SK-N-SH (cell line): ENCODE data around the gene RIN3. TPM values are rescaled to one million over a fixed set of nuclear protein-coding genes. Genes with fewer than 3 reads are reported as not detected.

Source experiments
- CTCF ChIA-PET: fragments of 300-600, 350-600 bp; formaldehyde crosslinking; extraction: SDS; loops from one replicate; lab custom pipeline; 2021; lab: Yijun Ruan, JAX
- POLR2A ChIA-PET: fragments of 350-600 bp; sonication (Branson Sonifier 250); formaldehyde crosslinking; extraction: SDS; loops from one replicate; lab custom pipeline; 2020; ENCODE audit warnings: antibody characterized with exemption, inconsistent platforms; lab: Yijun Ruan, JAX
- DNase-seq: peaks from one replicate; pipeline ENCODE4 v3.0.0; 2012
- H2AFZ ChIP-seq: fragments of 200-600 bp; sonication (generic); 2 replicates; pipeline ENCODE4 v1.8.1; 2016; ENCODE audit warnings: antibody characterized with exemption, mild to moderate bottlenecking, low read depth
- H3F3A ChIP-seq: fragments of 200-600 bp; sonication (generic); replicated peaks from 2 replicates; pipeline ENCODE3; 2016; ENCODE audit warnings: antibody characterized with exemption, mild to moderate bottlenecking; ENCODE audit not compliant: insufficient read depth
- H3K27ac ChIP-seq, 2 experiments: fragments of 200-500 bp in 1 of 2; fragments of 200-600 bp in 1 of 2; sonication (Bioruptor generic) in 1 of 2; sonication (generic), shearing (Covaris generic) in 1 of 2; 2 replicates each; pipeline versions ENCODE4 v1.5.1 to v1.6.1; 2014 to 2016; ENCODE audit warnings: low read depth in 2 of 2, inconsistent platforms in 1 of 2, low read length in 1 of 2, mild to moderate bottlenecking in 1 of 2, mixed read lengths in 1 of 2
- H3K27me3 ChIP-seq: fragments of 200-600 bp; sonication (generic), shearing (Covaris generic); 2 replicates; pipeline ENCODE4 v1.6.1; 2016; ENCODE audit warnings: mixed run types; ENCODE audit not compliant: insufficient read depth
- H3K36me3 ChIP-seq, 2 experiments: fragments of 200-500 bp in 1 of 2; fragments of 200-600 bp in 1 of 2; sonication (Bioruptor generic) in 1 of 2; sonication (generic) in 1 of 2; replicated peaks in 1 of 2; 2 replicates each; pipeline versions ENCODE3 to v1.5.1; 2014 to 2016; ENCODE audit warnings: low read length in 1 of 2, mild to moderate bottlenecking in 1 of 2; ENCODE audit not compliant: insufficient read depth in 2 of 2, control insufficient read depth in 1 of 2
- H3K4me1 ChIP-seq, 2 experiments: fragments of 200-500 bp in 1 of 2; fragments of 200-600 bp in 1 of 2; sonication (Bioruptor generic) in 1 of 2; sonication (generic), shearing (Covaris generic) in 1 of 2; 2 replicates each; pipeline versions ENCODE4 v1.5.1 to v1.6.1; 2014 to 2016; ENCODE audit warnings: low read depth in 1 of 2, low read length in 1 of 2, mixed run types in 1 of 2; ENCODE audit not compliant: insufficient read depth in 2 of 2, control insufficient read depth in 1 of 2
- H3K4me2 ChIP-seq: fragments of 200-600 bp; sonication (generic), shearing (Covaris generic); 2 replicates; pipeline ENCODE4 v1.6.1; 2017; ENCODE audit warnings: mixed run types
- H3K4me3 ChIP-seq, 2 experiments: fragments of 200-500 bp in 1 of 2; fragments of 200-600 bp in 1 of 2; sonication (Bioruptor generic) in 1 of 2; sonication (generic), shearing (Covaris generic) in 1 of 2; 2 replicates each; pipeline versions ENCODE4 v1.5.1 to v1.8.1; 2014 to 2016; ENCODE audit warnings: low read depth in 2 of 2, inconsistent platforms in 1 of 2, low read length in 1 of 2, mild to moderate bottlenecking in 1 of 2, mixed read lengths in 1 of 2, moderate library complexity in 1 of 2
- H3K79me2 ChIP-seq: fragments of 200-600 bp; sonication (generic); 2 replicates; pipeline ENCODE4 v1.8.1; 2017; ENCODE audit warnings: mild to moderate bottlenecking; ENCODE audit not compliant: insufficient read depth
- H3K9ac ChIP-seq: fragments of 200-600 bp; sonication (generic); 2 replicates; pipeline ENCODE4 v1.6.1; 2017; ENCODE audit warnings: mixed run types
- H3K9me2 ChIP-seq: fragments of 200-600 bp; sonication (generic); 2 replicates; pipeline ENCODE4 v1.6.1; 2017; ENCODE audit warnings: mixed run types
- H3K9me3 ChIP-seq: fragments of 200-600 bp; sonication (generic); 2 replicates; pipeline ENCODE4 v1.6.1; 2017; ENCODE audit warnings: mixed run types, mild to moderate bottlenecking, moderate library complexity
- H4K20me1 ChIP-seq: fragments of 200-600 bp; sonication (generic); 2 replicates; pipeline ENCODE4 v1.6.1; 2017; ENCODE audit warnings: mild to moderate bottlenecking, mixed run types; ENCODE audit not compliant: insufficient read depth
- CTCF ChIP-seq: fragments of 200-600 bp; sonication (generic); IDR thresholded peaks from 2 replicates; pipeline ENCODE4 v1.6.1; 2017; ENCODE audit warnings: antibody characterized with exemption, mild to moderate bottlenecking, moderate library complexity
- EZH2phosphoT487 ChIP-seq: fragments of 200-600 bp; sonication (generic); IDR thresholded peaks from 2 replicates; pipeline ENCODE4 v1.6.1; 2017; ENCODE audit warnings: low read depth, mixed run types, mild to moderate bottlenecking, antibody characterized with exemption, moderate library complexity, borderline replicate concordance
- FOXJ3 ChIP-seq: sonication (generic); formaldehyde crosslinking; IDR thresholded peaks from 2 replicates; pipeline ENCODE4 v1.5.1; 2020; ENCODE audit warnings: mild to moderate bottlenecking, missing genetic modification reagents
- GABPA ChIP-seq: IDR thresholded peaks from 2 replicates; pipeline ENCODE4 v1.4.0; 2012; ENCODE audit warnings: low read depth, mild to moderate bottlenecking
- GATA2 ChIP-seq: sonication (generic); formaldehyde crosslinking; IDR thresholded peaks from 2 replicates; pipeline ENCODE4 v1.5.0; 2020; ENCODE audit warnings: mild to moderate bottlenecking, missing genetic modification reagents
- IRF3 ChIP-seq: fragments of 150-350 bp; IDR thresholded peaks from 2 replicates; pipeline ENCODE4 v1.6.1; 2016; ENCODE audit warnings: mild to moderate bottlenecking, low read depth, low read length
- JUND ChIP-seq: IDR thresholded peaks from 2 replicates; pipeline ENCODE4 v1.4.0; 2012
- MEF2A ChIP-seq: IDR thresholded peaks from 2 replicates; pipeline ENCODE4 v1.4.0; 2012; ENCODE audit warnings: low read depth, borderline replicate concordance
- NRF1 ChIP-seq: IDR thresholded peaks from 2 replicates; pipeline ENCODE4 v1.6.1; 2012; ENCODE audit warnings: low read depth, mild to moderate bottlenecking, low read length
- PBX3 ChIP-seq: IDR thresholded peaks from 2 replicates; pipeline ENCODE4; 2012
- POLR2AphosphoS5 ChIP-seq: IDR thresholded peaks from 2 replicates; pipeline ENCODE4 v1.6.1; 2012; ENCODE audit warnings: low read depth, low read length
- REST ChIP-seq: IDR thresholded peaks from 2 replicates; pipeline ENCODE4 v1.6.1; 2012; ENCODE audit warnings: mild to moderate bottlenecking, low read depth, low read length, moderate library complexity
- RXRA ChIP-seq: IDR thresholded peaks from 2 replicates; pipeline ENCODE4 v1.4.0; 2012; ENCODE audit warnings: low read depth, mild to moderate bottlenecking, borderline replicate concordance
- TCF12 ChIP-seq: IDR thresholded peaks from 2 replicates; pipeline ENCODE4 v1.4.0; 2012
- WGBS: methylation state at CpG from one replicate; pipeline ENCODE4 v1.1.6; 2017; ENCODE audit warnings: low lambda C conversion rate; 5-methylcytosine and 5-hydroxymethylcytosine counted together
- polyA plus RNA-seq, 3 experiments: library from polyadenylated mRNA; depleted of rRNA; stranded (reverse); fragments of >200 nt; gene quantifications; 2 replicates each; pipeline ENCODE4 v1.2.3, GENCODE V29; 2012

Gene RIN3
- polyA plus RNA-seq, 1 of the 3 experiments (the other 2 are of a cell fraction): 12.4 TPM

DNA sequence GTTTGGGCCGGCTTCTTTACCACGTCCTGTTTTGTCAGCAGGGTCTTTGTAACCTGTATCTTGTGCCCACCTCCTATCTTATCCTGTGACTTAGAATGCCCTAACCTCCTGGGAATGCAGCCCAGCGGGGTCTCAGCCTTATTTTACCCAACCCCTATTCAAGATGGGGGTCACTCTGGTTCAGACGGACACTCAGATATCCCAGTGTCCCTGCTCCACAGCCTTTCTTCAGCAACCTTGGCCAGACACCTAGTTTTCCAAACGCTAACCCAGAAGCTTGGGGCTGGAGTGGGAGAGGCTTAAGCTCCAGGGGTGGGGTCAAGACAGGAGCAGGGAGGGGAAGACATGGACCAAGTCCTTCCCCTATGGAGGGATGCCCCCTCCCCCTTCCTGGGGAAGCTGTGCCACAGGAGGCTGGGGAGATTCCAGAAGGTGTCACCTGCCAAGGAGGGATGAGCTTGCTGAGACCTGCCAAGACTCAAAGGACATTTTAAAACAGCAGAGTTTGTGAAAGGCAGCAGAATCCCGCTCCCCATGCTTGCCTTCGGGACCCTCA is 62.2 kb downstream of the RIN3 start:
- TF ChIP-seq GATA2 (CRISPR knock-in tag): no peak
- no peak for TF ChIP-seq MEF2A
- TF ChIP-seq CTCF: no peak
- no peak for TF ChIP-seq IRF3
- no peak for TF ChIP-seq PBX3
- no peak for TF ChIP-seq TCF12
- no peak for TF ChIP-seq RXRA
- TF ChIP-seq GABPA: no peak
- no peak for TF ChIP-seq FOXJ3 (CRISPR knock-in tag)
- no peak for TF ChIP-seq EZH2phosphoT487
- TF ChIP-seq, all 33 proteins: peak for 0
- no peak overlapping the region for H3K9ac ChIP-seq
- POLR2A ChIA-PET: no interaction called here
- H3K79me2 ChIP-seq: no peaks in the 10 kb centered on the region
- H3K4me1 ChIP-seq: no peaks in the 10 kb centered on the region; a peak in 1 of 4 replicates
- H3K9me2 ChIP-seq: no peaks in the 10 kb centered on the region
- no peaks in the 10 kb centered on the region for H3K27me3 ChIP-seq
- no peak overlapping the region for H3K4me3 ChIP-seq
- H3K27ac ChIP-seq: no peak overlapping the region
- no peak overlapping the region for H3K4me2 ChIP-seq
- no peak overlapping the region for H2AFZ ChIP-seq
- H4K20me1 ChIP-seq: no peaks in the 10 kb centered on the region
- peaks cover 3% of the 10 kb centered on the region for H3F3A ChIP-seq
- no peak for DNase-seq
- H3K36me3 ChIP-seq: peaks cover 10 to 25% of the 10 kb centered on the region in 2 experiments
- WGBS: 70% methylated on average over 7 of the region's 7 CpGs
- H3K9me3 ChIP-seq: no peaks in the 10 kb centered on the region
- CTCF ChIA-PET: interaction anchor here (1.3 kb wide), 1 partner anchor 13 kb away, joined by 4 read pairs; no protein-coding TSS in a partner anchor

DNA sequence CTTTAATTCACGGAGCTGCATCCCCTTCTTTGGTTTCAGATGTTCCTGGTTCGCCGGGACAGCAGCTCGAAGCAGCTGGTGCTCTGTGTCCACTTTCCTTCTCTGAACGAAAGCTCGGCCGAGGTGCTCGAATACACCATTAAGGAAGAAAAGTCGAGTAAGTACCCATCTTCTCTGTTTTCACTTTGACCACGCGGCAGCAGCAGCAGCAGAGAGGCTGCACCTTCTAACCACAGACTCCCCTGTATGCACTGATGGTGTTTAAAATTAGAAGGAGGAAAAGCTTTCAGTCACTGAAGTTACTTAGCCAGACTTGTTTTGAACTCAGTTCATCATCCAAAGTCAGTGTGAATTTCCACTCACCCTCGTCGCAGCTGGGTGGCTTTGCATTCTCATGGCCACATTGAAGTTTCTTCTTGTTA is 63.8 kb downstream of the RIN3 start:
- Histone ChIP-seq H3K9ac (no peak overlapping the region), H3K79me2 (no peaks in the 10 kb centered on the region), H4K20me1 (no peaks in the 10 kb centered on the region), H2AFZ (no peak overlapping the region), H3K27me3 (no peaks in the 10 kb centered on the region), H3K9me3 (no peaks in the 10 kb centered on the region), H3K4me2 (no peak overlapping the region), H3F3A (peaks cover 3% of the 10 kb centered on the region), H3K27ac (no peak overlapping the region), H3K4me1 (no peaks in the 10 kb centered on the region; a peak in 1 of 4 replicates), H3K9me2 (no peaks in the 10 kb centered on the region), H3K36me3 (peaks cover 10 to 25% of the 10 kb centered on the region in 2 experiments), H3K4me3 (no peak overlapping the region)
- DNase-seq: no peak
- TF ChIP-seq GABPA: no peak
- no peak for TF ChIP-seq EZH2phosphoT487
- TF ChIP-seq FOXJ3 (CRISPR knock-in tag): no peak
- TF ChIP-seq GATA2 (CRISPR knock-in tag): no peak
- TF ChIP-seq MEF2A: no peak
- TF ChIP-seq JUND: no peak
- TF ChIP-seq NRF1: no peak
- TF ChIP-seq REST: no peak
- TF ChIP-seq POLR2AphosphoS5: no peak
- 84% methylated on average over 13 of the region's 13 CpGs for WGBS
- ChIA-PET POLR2A (no interaction called here), CTCF (no interaction called here)
